T-helper 22 cell (primary cell): ENCODE results near the gene TMEM79.

Experiments used
- DNase-seq: peaks from one replicate; pipeline ENCODE4 v3.0.0-alpha.2; 2020; ENCODE audit warnings: low read depth

The TMEM79 gene, protein sequence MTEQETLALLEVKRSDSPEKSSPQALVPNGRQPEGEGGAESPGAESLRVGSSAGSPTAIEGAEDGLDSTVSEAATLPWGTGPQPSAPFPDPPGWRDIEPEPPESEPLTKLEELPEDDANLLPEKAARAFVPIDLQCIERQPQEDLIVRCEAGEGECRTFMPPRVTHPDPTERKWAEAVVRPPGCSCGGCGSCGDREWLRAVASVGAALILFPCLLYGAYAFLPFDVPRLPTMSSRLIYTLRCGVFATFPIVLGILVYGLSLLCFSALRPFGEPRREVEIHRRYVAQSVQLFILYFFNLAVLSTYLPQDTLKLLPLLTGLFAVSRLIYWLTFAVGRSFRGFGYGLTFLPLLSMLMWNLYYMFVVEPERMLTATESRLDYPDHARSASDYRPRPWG

DNA sequence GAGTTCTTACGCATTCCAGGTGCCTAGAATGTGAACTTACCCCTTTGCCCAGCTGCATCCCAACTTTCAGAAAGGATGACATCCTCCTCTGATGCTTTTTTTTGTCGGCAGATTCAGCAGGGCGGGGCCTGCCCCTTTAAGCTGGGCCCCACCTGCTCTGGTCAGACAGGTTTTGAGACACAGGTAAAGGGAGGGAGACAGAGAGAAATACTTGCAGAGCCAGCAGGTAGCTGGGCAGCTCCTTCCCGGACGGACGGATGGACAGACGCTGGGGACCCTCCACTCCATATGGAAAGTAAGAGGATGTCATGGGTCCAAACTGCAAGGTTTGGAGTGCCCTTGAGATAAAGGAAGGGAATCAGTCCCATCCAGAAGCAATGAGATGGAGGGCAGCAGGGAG lies at the start of gene TMEM79:
Gene TMEM79, plus strand, starts transcription at position 214 of the 400 bp plus-strand sequence. CDS start 902 bp downstream, outside the sequence.
- DNase-seq = no peak

DNA sequence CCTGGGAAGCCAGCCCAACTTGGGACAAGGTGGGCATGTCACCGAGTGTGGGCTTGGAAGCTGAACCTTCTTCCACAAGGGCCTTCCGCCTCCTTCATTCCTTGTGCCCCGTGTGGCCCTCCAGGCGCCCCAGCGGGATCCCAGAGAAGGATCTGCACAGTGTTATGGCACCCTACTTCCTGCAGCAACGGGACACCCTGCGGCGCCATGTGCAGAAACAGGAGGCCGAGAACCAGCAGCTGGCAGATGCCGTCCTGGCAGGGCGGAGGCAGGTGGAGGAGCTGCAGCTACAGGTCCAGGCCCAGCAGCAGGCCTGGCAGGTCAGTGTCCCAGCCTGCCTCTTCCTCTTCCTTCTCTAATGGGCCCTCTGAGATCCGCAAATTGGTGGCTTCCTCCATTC lies 48.0 kb upstream of the TMEM79 start:
- DNase-seq = no peak

DNA sequence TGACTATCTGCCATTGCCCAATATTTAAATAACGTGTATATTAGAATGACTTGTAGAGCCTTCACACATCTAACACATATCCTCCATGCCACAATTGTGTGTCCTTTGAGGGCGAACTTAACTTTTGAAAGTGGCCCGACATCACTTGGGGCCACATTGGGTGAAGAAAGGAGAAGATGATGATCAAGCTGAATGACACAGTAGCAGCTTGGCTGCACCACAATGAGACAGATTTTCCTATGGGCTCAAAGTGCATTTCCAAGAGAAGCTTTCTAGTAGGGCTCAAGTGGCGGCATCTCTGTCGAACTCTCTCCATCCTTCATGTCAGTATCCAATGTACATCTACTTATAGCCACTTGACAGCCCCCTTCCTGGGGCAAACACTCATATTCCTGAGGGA lies 45.9 kb upstream of the TMEM79 start:
- no peak for DNase-seq

DNA sequence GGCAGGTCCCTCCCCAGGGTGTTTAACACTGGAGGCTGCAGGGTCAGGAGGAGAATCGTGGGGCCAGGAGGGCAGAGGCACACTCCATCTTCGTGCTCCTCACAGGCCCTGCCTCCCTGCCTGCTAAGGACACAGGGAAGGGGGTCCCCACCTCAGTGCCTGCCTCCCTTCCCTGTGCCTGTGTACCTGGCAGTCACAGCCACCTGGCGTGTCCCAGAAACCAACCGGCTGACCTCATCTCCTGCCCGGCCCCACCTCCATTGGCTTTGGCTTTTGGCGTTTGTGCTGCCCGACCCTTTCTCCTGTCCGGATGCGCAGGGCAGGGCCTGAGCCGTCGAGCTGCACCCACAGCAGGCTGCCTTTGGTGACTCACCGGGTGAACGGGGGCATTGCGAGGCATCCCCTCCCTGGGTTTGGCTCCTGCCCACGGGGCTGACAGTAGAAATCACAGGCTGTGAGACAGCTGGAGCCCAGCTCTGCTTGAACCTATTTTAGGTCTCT lies 42.8 kb upstream of the TMEM79 start:
- DNase-seq = no peak

DNA sequence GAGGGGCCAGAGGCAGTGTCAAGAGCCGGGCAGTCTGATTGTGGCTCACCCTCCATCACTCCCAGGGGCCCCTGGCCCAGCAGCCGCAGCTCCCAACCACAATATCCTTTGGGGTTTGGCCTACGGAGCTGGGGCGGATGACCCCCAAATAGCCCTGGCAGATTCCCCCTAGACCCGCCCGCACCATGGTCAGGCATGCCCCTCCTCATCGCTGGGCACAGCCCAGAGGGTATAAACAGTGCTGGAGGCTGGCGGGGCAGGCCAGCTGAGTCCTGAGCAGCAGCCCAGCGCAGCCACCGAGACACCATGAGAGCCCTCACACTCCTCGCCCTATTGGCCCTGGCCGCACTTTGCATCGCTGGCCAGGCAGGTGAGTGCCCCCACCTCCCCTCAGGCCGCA lies 42.2 kb upstream of the TMEM79 start, which contains the start of gene BGLAP:
Gene BGLAP, plus strand, starts transcription at position 259 of the 400 bp plus-strand sequence. Its CDS starts 48 bp downstream, at position 307.
- no peak for DNase-seq

DNA sequence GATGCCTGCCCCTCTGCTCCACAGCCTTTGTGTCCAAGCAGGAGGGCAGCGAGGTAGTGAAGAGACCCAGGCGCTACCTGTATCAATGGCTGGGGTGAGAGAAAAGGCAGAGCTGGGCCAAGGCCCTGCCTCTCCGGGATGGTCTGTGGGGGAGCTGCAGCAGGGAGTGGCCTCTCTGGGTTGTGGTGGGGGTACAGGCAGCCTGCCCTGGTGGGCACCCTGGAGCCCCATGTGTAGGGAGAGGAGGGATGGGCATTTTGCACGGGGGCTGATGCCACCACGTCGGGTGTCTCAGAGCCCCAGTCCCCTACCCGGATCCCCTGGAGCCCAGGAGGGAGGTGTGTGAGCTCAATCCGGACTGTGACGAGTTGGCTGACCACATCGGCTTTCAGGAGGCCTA lies 41.4 kb upstream of the TMEM79 start:
- DNase-seq = no peak

DNA sequence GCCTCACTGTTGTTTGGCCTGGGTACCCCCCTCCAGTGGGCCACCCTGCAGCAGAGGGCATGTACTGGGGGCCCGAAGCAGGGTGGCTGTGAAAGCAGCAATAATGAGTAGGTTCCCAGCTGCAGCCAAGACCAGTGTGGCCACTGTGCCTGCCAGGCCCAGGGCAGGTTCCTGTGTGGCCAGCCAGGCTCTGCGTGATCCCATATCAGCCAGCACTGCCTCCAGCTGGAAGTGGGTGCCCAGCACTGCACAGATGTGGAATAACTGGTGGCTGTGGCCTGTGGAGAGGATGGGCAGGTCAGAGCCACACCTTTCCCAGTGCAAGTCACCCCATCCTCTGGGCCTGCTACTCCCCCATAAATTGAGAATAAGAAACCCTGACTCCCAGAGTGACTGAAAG lies 40.0 kb upstream of the TMEM79 start:
- no peak for DNase-seq

DNA sequence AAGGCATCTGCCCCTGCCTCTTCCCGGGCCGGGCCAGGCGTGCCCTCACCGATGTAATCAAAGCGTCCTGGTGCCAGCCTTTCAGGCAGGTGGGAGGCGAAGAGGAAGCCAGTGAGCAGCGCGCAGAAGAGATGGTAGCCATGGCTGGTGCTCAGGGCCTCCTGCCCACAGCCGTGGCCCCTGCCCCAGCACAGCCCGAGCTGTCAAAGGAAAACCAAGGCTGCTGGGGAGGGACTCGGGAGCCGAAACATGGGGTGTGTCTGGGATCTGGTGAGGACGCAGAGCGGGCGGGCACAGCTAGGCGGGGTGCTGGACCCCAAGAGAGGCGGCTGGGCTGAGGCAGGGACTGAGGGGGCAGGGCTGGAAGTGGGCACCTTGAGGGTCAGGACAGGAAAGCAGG lies 39.4 kb upstream of the TMEM79 start:
- DNase-seq = no peak

DNA sequence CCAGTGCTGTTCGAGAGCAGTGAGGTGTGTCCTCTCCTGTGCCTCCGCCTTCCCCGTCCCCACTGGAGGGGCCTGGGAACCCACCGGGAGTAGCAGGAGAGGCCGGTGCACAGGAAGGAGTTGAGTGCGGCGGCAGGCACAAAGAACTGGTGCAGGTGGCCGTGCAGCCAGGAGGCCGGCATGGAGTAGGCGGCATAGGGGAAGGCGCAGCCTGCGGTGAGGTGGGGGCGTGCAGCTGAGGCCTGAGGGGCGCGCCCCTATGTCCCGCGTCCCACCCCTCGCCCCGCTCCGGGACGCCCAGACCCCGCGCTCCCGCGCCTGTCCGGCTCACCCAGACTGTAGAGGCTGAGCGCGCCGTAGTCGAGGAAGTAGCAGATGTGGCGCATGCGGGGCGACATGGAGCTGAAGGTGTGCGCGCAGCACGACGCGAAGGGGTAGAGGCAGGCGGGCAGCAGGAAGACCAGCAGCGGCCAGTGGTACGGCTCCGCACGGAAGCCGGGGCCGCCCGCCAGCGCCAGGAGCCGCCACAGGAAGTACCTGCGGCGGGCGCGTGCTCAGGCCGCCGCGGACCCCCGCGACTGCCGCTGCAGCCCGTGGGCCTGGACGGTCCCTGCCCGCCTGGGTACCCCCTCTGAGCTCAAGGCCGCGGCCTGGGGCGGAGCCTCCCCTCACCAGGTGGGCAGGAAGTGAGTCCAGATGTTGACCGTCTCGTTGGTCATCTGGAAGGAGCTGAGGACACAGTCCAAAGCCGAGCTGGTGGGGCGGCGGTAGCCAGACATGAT lies 38.5 kb upstream of the TMEM79 start:
- peak; percentile 11 for DNase-seq

DNA sequence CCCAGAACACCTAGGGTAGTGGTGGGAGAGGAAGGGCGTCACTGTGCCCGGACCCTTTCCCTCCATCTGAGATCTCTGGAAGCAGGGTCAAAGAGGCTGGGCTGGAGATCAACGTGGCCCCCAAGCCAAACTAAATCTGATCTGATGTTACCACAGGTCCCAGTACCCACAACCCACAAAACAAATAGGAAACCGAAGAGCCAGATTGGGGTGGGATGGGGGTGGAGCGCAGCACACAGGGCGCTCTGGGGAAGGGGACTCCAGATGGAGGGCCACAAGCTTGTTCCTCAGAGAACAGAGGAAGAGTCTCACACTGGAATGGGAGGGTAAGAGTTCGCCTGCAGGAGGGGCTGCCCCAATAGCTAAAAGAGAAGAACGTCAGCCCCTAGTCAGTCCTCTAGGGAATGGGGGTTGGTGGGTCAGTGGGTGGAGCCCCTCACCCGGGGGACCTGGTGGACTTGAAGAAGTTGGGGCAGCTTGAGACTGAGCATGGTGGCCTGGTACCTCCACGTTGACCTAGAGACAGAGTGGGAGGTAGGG lies 37.8 kb upstream of the TMEM79 start:
- DNase-seq = no peak

DNA sequence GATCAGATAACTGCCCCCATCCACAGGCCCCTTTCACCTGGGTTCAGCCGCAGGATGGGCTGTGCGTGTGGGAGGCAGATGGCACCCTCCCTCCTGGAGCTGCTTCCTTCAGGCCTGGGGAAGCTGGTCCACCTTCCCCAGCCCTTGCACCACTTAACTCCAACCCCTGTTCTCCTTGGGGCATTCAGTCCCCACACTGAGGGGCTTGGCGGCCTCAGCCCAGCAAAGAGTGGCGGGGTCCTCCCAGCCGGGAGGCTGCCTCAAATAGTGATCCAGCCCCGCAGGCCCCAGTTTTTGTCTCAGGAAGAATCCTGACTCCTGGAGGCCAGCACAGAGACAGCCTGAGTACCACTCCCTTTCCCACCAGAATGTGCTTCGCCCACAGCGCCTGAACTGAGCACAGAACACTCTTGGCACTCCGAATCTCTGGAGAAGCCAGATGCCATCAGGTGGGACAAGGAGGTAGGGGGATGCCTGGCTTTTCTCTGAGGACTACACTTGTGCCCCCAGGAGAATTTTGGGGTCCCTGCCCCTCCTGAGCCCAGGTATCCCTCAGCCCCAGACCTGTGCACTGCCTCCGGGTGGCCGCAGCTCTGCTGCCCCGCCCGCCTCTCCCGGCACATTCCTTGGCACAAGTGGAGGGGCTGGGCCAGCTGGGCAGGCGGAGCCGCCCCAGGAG lies 37.2 kb upstream of the TMEM79 start:
- DNase-seq = no peak

DNA sequence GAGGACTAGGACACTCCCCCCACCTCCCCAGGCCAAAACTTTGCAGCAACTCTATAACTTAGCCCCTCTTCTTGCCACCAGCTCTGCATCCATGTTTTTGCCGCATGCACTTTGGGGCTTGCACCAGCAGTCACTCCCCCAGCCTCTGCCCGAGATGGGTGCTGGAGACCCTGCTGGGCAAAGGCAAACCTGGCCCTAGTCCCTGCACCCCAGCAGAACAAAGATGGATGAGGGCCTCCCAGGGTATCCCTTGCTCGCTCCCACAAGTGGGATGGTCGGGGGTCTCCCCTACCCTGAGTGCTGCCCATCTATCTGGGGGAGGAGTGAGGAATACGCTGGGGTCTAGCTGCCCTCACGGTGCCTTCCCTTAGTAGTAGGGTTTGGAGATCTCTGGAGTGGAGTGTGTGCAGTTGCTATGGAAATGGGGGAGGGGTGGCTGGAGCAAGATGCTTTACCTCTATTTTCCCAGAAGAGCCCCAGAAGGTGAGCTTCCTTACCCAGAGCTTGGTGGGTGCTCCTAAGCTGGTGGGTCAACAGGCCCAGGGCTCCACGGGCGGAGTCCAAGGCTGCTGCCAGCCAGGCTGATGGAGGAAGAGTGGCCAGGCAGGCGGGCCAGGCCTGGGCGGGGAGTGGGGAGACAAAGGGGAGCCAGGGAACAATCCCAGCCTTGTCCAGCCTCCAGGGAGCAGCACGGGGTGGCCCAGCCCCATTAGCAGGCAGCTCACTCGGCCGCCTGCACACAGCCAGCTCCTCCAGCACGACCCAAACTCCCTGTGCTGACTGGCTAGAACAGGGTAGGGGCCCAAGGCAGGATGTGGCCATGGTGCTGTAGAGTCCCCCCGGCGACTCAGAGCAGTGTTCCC lies 36.4 kb upstream of the TMEM79 start, which contains the start of gene PAQR6:
Gene PAQR6, minus strand, starts transcription at position 597 of the 863 bp plus-strand sequence. CDS start 1,325 bp downstream, outside the sequence.
- DNase-seq = no peak

DNA sequence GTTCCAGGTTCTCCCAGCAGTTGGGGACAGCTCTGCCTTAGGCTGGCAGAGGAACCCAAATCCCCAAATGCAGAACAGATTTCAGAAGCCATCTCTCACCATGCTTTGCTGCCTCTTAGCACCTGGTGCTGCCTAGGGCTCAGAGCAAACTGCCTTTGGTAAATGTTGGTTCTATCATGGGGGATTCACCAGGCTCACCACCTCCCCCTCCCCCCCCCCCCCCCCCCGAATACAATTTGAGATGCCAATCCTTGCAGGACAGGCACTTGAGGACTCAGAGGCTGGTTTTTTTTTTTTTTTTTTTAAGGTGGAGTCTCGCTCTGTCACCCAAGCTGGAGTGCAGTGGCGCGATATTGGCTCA lies 35.8 kb upstream of the TMEM79 start:
- no peak for DNase-seq

DNA sequence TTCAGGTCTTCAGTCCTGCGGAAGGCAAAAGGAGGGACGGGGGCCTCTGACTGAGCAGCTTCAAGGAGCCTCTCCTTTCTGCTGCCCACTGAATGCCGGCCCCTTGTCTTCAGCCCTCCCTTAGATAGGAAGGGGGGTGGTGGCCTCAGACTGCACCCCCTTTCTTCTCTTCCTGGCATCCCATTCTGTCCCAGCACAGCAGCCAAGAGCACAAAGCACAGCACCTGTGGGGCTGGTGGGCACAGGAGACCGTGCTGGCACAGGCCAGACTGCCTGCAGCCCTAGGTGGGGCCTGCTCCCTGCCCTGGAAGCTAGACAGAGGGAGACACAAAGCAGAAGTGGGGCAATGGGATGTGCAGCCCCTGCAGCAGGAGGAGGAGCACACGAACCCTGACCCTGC lies 34.5 kb upstream of the TMEM79 start:
- DNase-seq = no peak

DNA sequence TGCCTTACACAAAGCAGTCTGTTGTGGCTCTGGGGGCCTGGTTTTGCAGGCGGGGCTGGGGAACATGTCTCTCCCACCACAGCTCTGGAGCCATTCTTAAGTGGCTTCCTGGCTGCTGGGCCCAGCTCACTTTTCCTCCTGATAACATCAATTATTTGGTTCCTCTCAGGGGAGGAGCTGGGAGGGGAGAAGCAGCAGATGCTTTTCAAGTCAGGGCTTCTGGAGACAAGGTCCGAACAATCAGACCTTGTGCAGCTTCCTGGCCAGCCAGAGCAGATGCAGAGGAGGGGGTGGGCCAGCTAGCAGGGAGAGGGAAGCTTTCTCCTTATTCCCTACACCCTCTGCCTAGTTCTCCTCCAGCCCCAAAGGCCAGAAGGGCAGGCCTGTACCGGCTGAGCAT lies 32.6 kb upstream of the TMEM79 start:
- no peak for DNase-seq

DNA sequence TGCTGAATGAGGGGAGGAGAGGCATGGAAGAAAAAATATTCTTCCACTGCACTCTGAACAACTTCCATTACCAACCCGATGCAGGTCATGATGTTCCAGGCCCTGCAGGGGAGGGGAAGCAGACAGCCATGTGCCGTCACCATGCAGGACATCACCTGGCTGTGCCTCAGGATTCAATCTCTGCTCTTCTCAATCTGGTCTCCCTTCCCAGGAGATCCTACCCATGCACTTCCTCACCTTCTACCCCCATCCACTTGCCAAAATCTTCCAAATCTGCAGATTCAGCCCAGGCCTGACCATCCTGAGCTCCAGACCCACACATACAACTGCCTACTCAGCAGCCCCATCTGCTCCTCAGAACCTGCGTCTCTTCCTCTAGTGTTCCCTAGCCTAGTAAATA lies 30.5 kb upstream of the TMEM79 start:
- DNase-seq = no peak

DNA sequence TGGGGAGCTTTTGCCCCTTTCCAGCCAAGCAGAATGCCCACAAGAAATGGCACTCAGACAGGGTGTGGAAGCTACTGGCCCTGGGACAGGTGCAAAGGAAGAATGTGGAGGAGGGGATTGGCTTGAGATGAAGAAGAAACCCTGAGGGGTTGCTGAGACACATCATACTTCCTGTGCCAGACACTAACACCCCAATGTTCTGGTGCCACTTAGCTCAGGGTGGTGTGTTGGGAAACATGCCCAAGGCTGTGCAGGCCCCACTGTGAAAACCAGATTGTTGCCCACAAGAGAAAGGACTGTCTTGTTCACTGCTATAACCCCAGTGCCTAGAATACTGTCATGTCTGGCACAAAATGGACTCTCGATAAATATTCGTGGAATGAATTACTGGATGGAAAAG lies 26.4 kb upstream of the TMEM79 start:
- no peak for DNase-seq

DNA sequence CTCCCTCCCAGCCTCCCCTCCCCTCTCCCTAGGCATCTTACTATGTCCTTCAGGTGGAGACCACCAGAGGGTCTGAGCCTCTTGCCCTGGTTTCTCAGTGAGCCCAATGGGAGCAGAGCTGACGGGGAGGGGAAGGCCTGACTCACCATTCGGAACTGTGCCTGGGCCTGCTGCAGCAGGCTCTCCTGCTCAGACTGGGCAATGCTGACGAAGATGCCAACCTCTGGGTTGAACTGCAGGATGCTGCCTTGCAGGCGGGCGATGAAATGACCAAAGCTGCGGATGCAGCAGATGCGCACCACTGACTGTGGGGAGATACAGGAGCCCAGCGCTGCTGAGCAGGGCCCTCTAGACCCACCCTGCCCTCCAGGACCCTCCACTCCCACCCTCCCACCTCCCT lies 25.3 kb upstream of the TMEM79 start:
- DNase-seq = no peak

DNA sequence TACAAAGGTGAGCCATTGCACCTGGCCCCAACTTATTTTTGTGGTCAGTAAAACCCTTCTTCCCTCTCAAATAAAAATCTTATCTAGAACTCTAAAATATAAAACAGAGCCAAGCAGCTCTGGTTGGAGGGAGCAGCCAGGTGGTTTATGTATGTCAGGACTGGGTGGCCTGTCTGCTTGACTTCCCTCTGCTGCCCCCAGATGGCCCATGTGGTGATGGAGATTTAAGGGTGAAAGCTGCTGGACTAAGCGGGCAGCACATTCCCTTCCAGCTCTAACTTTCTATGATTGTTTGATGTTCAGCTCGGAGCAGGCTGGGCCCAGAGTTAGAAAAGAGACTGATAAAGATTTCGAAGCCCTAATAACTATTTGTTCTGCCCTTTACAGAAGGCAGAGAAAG lies 24.3 kb upstream of the TMEM79 start:
- no peak for DNase-seq

DNA sequence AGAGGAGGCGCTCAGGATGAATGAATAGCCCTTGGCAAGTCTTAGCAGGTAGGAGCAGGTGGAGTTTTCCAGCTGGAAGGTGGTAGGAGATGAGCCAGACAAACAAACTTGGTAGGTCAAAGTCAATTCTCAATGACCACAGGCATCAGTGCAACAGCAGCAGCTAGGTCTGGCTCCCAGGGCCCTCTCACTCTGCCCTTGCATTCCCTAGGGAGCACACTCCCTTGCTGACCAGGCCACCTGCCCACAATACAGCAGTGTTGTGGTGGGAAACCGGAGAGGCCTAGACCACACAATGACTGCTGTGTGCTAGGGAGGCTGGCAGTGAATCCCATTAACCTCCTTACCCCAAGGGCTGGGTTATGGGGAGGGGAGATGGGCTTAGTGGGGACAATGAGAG lies 23.2 kb upstream of the TMEM79 start:
- DNase-seq = no peak
